Activated T-helper 9 cell treated with anti-CD3 and anti-CD28 coated beads, Interleukin-2, amount 50 U/mL, for 16 hours (primary cell): ENCODE measurements around the gene IKBKG.
"Not testable (repeated sequence)": the region's sequence is repeated elsewhere in the genome, so short reads cannot be mapped to it uniquely, and the experiment has no call there.

ENCODE experiments used
- DNase-seq: peaks from one replicate; pipeline ENCODE4 v3.0.0-alpha.2; 2020; ENCODE audit warnings: low read depth

Gene IKBKG, protein sequence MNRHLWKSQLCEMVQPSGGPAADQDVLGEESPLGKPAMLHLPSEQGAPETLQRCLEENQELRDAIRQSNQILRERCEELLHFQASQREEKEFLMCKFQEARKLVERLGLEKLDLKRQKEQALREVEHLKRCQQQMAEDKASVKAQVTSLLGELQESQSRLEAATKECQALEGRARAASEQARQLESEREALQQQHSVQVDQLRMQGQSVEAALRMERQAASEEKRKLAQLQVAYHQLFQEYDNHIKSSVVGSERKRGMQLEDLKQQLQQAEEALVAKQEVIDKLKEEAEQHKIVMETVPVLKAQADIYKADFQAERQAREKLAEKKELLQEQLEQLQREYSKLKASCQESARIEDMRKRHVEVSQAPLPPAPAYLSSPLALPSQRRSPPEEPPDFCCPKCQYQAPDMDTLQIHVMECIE

DNA sequence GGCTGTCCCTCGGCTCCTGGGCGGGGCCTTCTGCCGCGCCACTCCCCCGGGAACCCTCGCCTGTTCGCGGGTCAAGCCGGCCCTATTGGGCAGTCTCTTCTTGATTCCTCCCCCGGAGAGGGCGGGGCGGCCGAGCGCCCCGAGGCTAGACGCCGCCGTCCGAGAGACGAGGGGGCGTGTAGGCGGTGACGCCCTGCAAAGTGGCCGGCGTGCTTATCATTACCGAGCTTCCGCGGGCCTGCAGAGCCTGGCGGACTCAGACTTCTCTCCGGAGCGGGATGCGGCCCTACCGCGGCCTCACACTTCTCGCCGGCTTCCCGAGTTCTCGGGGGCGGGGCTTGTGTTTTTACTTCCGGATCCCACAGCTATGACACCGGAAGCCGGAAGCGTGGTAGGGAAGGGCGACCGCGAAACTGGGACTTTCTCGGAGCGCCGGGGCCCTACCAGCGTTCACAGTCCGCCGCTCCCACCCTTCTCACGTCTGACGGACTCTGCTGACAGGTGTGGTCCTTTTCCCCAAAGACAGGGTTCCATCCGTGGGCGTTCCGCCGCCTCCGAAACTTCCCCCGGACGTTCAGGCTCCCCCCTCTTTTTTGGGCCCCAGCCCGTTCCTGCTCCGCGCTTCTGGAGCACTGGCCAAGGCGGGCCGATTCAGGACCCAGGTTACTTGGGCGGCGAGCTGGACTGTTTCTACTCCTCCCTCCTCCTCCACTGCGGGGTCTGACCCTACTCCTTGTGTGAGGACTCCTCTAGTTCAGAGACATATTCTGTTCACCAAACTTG is at the start of gene IKBKG:
Gene IKBKG, plus strand, starts transcription at position 376 of the 783 bp plus-strand sequence. CDS start 4,383 bp downstream, outside the sequence.
- DNase-seq, result peak; percentile 77

DNA sequence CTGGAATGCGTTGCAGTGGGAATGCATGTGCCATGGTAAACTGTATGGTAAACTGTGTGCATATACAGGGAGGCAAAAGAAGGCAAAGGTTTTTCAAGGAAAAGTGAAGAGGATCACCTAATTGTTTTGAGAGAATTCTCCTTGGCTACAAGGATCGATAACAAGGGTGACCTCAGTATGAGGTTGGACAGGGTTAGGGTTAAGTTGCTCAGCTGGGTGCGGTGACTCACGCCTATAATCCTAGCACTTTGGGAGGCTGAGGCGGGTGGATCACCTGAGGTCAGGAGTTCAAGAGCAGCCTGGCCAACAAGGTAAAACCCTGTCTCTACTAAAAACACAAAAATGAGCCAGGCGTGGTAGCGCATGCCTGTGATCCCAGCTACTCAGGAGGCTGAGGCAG is 46.0 kb upstream of the IKBKG start:
- not testable (repeated sequence) for DNase-seq

DNA sequence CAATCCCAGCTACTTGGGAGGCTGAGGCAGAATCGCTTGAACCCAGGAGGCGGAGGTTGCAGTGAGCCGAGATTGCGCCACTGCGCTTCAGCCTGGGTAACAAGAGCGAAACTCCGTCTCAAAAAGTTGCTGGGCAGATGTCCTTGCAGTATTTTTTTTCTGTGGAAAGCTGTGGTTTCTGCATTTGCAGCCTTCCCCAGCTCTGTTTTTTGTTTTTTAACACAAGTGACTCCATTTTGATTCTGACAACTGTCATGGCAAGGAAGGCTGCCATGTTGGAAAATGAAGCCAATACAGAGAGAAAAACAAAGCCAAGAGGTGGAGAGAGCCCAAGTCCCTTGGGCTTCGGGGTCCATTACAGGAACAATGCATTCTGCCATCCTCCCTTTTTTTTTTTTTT is 45.3 kb upstream of the IKBKG start:
- DNase-seq, result no peak

DNA sequence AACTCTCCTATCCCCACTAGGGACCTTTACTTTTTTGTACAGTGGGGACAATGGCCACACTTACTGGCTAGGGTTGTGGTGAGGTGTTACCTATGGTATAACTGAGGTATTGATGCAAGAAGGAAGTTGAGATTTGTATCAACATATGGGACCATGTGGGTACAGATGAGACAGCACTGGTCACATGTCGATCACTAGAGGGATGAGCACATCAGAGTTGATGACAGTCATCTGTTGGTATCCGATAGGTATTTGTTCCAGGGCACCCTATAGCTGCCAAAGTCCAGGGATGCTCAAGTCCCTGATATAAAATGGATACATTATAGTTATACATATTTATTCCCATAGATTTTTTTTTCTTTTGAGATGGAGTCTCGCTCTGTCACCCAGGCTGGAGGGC is 44.4 kb upstream of the IKBKG start:
- no peak for DNase-seq

DNA sequence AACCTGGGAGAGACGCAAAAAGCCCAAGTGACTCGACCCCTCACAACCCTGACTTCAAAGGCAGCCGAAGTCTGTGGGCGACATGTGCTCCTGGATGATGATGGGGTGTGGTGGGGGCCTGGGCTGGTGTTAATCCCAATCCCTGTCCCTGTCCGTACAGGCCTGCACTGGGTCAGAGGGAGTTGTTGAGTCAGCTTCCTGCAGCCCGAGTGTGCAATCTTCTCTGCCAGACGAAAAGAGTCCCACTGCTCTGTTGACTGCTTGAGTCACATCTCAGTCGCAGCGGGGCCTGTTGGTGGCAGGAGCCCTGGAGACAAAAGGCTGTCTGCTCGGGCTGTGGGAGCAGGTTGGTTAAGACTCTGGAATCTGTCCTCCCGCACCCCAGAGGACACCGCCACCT is 41.7 kb upstream of the IKBKG start:
- DNase-seq, result no peak

DNA sequence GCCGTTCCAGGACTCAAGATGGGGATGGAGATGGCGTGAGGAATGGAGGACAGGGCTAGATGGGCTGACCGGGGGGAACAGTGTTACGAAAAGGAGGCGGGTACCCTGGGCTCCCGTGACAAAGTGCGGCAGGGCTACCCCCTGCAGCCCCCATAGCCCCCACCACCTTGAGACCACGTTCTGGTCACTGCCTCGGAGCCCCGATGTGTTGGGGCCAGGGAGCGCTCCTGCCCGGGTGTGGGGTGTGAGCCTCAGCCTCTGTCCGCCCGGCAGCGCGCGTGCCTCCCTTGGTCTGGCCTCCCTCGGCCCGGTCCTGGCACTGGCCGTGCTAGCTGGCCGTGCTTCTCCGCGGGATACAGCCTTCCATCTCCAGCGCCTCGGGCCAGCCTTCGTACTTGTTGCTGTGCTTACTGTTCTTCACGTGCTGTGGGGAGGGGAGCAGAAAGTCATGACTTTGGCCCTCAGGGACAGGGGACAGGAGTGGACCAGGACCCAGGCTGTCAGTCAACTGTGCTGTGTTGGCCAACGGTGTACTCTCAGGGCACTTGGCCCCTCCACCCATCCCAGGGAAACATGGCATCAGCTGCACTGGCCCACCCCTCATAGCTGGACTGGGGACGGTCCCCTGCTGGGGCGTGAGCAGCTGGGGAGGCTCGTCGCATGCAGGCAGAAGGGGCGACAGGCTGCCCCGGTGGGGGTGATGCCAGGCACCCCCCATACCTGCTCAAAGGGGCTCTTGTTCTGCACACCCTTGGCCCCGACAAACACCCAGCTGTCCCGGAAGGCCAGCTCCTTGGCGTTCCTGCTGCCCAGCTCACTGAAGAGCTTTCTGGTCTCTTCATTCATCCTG is 40.7 kb upstream of the IKBKG start:
- no peak for DNase-seq

DNA sequence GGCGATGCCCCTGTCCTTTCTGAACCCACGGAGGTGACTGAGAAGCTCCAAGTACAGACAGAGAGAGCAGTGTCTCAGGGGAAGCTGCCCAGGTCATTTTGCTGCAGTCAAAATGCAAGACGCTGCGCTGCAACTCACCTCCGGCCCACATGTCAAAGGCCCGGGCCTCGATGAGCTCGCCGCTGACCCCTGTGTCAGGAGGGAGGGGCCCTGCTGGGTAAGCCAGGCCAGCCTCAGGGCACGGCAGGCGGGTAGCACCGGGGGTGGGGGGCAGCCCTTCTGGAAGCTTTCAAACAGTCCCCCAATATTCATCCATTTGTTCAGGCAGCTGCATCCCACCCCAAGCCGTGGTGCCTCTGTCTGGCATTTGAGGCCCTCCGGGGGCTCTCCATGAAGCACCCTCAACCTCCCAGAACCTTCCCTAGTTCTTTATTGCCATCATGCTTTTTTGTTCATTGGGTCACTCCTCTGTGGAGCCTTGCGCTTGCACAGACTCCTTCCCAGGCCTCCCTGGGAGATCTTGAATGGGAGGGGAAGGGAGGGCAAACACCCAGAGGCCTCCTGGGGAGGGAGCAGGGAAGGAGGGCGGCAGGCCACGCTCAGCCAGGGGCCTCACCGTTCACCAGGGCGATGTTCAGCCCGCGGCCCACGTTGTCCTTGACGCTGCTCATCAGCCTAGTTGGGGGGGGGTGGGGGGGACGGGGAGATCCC is 39.6 kb upstream of the IKBKG start:
- no peak for DNase-seq

DNA sequence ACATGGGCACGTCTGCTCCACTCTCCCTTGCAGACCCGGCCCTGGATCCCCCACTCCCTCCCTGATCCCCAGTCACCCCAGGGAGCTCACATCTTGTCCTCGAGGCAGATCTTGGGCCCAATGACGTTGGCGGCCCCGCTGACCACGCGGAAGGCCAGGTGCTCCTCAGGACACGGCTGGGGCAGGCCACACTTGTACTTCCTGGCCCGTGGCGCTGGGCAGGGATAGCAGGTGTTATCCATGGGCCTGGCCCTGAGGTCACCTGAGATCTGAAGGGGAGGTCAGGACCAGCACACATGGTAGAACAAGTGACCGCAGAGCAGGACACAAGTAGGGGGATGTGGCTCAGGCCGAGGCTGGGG is 39.1 kb upstream of the IKBKG start:
- no peak for DNase-seq

DNA sequence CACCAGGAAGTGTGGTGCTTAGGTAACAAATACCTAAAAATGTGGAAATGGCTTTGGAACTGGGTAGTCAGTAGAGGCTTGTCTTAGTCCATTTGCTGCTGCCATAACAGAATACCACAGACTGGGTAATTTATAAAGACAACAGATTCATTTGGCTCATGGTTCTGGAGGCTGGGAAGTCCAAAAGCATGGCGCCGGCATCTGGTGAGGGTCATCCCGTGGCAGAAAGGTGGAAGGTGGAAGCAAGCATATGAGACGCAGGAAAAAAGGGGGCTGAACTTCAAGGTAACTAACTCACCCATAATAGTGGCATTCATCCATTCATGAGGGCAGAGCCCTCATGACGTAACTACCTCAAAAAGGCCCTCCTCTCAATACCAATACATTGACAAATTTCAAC is 38.0 kb upstream of the IKBKG start:
- DNase-seq, result no peak

DNA sequence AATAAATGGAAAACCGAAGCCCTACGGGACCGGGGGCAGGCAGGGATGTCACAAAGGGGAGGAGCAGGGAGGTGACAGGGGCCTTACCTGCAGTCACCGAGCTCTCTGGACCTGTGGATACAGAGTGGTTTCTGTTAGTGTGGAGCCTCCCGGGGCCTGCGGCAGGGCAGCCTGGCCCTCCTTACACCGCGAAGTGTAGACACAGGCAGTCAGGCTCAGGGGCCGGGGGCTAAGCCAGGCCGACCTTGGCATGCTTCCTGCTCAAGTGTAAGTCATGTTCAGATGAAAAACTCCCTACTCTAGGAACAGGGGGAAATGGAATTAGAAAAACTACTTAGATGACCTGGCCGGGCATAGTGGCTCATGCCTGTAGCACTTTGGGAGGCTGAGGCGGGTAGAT is 35.7 kb upstream of the IKBKG start:
- DNase-seq, result no peak

DNA sequence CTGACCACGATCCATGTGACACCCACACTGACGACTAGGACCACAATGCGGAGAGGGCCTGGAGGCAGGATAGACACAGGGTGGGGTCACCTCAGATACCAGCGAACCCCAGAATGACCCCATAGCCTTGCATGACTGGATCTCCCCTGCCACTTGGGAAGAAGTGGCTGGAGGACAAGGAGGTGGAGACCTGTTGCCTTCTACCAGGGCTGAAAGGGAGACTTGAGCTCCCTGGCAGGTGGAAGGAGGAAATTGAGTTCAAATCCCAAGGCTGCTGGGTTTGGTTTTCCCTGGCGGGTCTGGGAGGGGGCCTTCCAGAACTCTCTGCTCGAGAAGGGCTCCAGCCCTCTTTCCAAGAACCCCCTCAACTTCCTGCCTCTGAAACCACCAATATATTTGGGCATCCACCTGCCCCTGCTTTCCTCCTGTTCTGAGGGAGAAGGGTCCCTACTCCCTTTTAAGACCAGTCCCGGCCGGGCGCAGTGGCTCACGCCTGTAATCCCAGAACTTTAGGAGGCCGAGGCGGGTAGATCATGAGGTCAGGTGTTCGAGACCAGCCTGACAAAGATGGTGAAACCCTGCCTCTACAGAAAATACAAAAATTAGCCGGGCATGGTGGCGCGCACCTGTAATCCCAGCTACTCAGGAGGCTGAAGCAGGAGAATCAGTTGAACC is 34.4 kb upstream of the IKBKG start:
- no peak for DNase-seq

DNA sequence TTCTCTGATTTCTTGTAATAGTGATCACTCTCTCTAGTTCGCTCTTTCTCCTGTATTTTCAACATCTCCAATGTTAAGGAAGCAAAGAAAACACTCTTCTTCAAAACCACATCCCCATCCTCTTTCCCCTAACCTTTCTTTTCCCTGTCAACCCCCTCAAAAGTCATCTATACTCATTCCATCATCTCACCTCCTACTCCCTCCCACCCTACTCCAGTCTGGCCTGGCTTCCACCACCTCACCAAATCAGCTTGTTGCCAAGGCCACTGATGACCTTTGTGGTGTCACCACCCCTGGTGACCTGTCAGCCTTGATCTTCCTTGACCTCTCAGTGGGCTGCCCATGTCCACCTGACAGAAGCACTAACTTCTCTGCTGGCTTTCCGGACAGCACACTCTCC is 33.7 kb upstream of the IKBKG start:
- no peak for DNase-seq

DNA sequence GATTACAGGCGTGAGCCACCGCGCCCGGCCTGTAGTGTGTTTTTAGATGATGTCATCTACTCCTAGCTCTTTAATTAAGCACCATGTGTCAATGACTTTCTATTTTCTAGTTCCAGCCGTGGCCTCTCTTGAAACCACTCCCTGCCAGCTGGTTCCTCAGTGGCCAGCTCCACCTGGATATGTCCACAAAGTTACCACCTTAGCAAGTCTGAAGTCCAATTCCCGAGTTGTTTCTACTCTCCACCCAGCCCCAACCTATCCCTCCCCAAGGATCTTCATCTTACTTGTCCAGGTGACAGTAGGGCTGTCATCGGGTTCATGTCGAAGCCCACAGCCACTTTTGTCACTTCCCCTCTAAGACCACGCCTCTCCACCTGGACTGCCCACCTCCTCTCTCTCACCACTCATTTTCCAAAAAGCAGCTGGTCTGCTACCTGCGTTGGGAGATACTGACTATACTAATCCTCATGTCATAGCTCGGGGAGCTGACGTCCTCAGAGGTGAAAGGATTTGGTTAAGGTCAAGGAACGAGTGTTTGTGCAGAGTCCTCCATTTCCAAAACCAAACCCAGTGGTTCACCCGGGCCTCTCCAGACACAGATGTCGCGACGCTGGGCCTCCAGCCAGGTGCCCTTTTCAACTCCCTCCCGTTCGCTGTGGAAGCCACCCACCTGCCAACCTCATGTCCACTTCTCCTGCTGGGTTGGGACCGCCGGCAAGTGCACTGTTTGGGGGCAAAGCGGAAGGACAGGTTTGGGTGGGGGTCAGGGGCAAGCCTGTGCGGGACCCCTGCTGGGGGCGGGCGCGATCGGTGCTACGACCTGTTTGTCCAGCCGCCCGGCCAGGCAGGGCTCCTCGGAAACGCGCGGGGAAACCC is 32.1 kb upstream of the IKBKG start:
- DNase-seq, result no peak

DNA sequence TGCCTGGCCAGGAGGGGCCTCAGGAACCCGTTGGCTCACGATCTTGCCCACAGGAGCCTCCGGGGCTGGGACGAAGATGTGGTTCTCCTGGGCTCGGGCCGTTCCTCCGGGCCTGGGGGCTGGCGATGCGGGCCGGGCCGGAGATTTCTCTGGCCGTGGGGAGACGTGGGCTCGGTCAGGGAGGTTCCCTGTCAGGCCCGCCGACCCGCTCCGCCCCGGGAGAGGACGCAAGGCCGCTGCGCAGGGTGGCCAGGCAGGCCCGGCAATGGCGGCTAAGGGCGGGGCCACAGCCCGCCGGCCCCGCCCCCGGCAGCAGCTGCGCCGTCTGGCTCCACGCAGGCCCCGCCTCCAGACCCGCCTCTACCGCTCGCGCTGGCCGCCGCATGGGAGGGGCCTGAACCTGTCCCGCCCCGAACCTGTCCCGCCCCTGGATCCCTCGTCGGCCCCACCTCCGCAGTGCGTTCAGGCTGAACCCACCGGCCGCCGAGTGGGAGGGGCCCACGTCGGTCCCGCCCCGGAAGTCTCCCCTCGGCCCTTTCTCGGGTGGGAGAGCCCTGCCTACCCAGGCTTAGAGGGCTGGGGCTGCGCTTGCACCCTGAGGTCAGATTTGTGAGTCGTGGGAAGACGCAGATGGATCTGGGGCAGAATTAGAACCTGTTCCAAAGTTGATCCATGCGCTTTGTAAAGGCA is 31.3 kb upstream of the IKBKG start, which contains the start of gene FAM3A:
Gene FAM3A, minus strand, starts transcription at position 267 of the 690 bp plus-strand sequence. CDS start 460 bp downstream, outside the sequence.
- peak; percentile 86 for DNase-seq

DNA sequence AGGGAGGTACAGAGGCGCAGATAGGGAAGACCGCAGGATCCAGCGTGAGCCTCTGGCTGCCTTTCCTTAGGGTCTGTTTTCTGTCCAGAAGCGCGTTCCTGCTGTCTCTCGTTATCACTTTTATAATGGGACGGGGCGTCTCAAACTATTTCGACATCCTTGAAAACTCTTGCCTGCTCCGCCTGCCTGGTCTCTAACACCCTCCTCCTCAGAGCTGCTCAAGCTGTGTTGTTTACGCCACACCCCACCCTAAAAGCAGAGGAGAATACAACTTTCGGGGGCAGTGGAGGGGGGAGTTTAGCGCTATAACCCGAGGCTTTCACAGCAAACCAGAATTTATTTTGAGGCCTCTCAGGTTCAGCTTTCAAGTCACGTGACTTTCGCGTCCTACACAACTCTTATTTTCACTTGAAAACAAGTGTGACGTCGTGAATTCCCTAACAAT is 30.7 kb upstream of the IKBKG start:
- DNase-seq, result no peak

DNA sequence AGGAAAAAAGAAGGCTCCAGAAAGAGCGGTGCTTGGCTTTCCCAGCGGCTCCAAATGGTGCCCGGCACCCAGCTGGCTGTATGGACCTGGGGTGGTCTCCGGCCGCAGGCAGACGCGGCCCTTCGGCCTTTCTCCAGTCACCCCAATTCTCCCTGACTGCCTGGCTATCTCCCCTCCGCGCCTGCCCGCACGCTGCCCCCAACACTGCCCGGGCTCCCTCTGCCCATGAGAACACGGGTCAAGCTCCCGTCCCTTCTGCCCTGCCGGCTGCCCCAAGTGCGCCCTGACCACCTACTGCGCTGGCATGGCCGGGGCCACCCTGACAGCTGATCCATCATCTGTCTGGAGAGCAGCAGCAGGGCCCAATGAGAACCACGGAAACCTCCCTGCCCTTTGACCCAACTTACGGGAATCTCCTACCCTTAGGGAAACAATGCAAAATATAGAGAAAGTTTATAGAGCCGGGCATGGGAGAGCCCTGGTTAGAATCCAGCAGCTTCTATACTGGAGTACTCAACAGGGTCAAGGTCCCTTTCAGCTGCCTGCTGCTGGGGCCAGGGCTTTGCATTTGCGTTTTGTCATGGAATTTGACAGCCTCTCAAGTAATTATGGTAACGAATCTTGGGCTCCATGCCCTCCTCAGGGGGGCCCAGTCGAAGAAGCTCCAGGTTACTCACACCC is 30.2 kb upstream of the IKBKG start:
- no peak for DNase-seq

DNA sequence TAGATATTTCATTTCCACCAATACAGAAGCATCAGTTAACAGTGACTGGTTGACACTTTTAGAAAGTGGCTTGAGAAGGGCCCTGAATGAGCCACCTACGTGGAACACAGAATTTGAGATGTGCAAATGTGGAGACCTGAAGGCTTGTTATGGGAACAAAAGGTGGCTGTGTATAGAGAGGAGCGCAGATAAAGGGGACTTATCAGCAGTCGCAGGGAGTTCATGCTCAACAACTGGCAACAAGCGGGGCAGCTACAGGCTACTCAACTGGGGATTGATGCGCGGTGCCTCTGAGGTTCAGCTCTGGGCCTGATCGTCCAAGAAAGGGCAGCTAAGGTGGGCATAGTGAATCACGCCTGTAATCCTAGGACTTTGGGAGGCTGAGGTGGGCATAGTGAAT is 28.0 kb upstream of the IKBKG start:
- DNase-seq, result no peak

DNA sequence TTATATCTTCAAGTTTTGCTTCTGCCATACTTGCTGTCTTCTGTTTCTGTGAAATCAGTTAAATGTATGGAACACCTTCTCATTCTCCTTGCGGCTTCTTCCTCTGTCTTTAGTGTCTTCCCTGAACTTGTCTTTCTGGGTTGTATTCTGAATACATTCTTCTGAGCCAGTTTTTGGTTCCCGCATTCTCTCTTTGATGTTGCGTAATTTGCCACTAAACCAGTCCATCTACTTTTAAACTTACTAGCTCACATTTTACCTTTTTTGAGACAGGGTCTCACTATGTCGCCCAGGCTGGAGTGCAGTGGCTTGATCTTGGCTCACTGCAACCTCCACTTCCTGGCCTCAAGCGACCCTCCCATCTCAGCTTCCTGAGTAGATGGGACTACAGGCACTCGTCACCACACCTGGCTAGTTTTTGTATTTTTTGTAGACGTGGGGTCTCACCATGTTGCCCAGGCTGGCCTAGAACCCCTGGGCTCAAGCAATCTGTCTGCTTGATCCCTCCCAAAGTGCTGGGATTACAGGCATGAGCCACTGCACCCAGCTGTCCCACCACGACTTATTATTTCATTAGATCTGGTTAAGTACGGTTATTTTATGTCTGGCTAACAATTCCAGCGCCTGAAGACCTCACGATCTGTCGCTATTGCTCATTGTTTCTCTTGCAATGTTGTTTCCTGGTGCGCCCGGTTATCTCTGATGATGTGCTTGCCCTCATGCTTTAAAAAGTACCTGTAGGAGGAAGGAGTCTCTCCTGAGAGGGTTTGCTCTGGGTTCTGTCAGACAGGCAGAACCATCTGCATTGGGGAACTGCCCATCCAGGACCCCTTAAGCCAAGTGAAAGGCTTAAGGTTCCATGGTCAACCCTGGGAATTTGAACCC is 21.6 kb upstream of the IKBKG start:
- DNase-seq, result no peak
